Breast epithelium (tissue), 3 donors: Measurements from ENCODE around the gene PIK3CA.

Experiments used
- CTCF ChIP-seq, 3 donors: fragments of 450-650 bp; IDR thresholded peaks; one replicate each; pipeline ENCODE4 v1.5.1; 2016 to 2017; ENCODE audit warnings: antibody characterized with exemption in 3 of 3, mild to moderate bottlenecking in 3 of 3, moderate library complexity in 3 of 3
- POLR2A ChIP-seq: fragments of 450-650 bp; IDR thresholded peaks from one replicate; pipeline ENCODE4 v1.6.1; 2016; ENCODE audit warnings: antibody characterized with exemption, mild to moderate bottlenecking, moderate library complexity
- POLR2AphosphoS5 ChIP-seq, 3 donors: sonication (generic); formaldehyde crosslinking; IDR thresholded peaks; one replicate each; pipeline ENCODE4 v1.6.1; 2017; ENCODE audit warnings: antibody characterized with exemption in 3 of 3

GRCh38 chr3:179265875-179266274 lies 117.7 kb downstream of the PIK3CA start:
- no peak for TF ChIP-seq POLR2AphosphoS5 (IDR thresholded peaks at IDR 0.05)
- TF ChIP-seq CTCF (IDR thresholded peaks at IDR 0.05), result no peak
- no peak for TF ChIP-seq POLR2A
